ENCODE results near the gene GBE1. TPM values are rescaled to one million over a fixed set of nuclear protein-coding genes. Genes with fewer than 3 reads are reported as not detected.

The GBE1 gene
- total and polyA plus RNA-seq, 7 donors = 10.2 to 24.6 (median 12.1) TPM

DNA sequence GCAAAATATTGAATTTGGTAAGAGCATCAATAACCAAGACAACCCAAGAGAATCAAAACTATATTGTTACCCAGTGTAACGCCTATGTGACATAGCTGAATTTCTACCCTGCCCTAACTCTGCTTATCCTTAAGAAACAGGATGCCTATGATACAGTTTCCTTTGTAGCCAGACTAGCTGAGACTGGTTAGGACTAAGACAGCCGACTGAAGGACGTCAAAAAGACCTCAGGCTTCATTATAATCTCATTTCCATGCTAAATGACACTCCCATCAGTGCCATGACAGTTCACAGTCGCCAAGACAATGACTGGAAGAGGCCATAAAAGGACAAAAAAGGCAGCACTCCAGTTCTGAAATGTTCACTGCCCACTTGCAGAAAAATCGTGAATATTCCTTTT, 66.8 kb downstream of the GBE1 start:
- H3K27ac ChIP-seq = no peak overlapping the region
- H3K9me3 ChIP-seq = no peaks in the 10 kb centered on the region
- H3K4me1 ChIP-seq = no peaks in the 10 kb centered on the region
- DNase-seq = no peak
- H3K27me3 ChIP-seq = no peaks in the 10 kb centered on the region
- H3K4me3 ChIP-seq = no peak overlapping the region
- TF ChIP-seq, protein P1, sequence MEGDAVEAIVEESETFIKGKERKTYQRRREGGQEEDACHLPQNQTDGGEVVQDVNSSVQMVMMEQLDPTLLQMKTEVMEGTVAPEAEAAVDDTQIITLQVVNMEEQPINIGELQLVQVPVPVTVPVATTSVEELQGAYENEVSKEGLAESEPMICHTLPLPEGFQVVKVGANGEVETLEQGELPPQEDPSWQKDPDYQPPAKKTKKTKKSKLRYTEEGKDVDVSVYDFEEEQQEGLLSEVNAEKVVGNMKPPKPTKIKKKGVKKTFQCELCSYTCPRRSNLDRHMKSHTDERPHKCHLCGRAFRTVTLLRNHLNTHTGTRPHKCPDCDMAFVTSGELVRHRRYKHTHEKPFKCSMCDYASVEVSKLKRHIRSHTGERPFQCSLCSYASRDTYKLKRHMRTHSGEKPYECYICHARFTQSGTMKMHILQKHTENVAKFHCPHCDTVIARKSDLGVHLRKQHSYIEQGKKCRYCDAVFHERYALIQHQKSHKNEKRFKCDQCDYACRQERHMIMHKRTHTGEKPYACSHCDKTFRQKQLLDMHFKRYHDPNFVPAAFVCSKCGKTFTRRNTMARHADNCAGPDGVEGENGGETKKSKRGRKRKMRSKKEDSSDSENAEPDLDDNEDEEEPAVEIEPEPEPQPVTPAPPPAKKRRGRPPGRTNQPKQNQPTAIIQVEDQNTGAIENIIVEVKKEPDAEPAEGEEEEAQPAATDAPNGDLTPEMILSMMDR (IDR thresholded peaks at IDR 0.05) = no peak
- TF ChIP-seq POLR2AphosphoS5 (IDR thresholded peaks at IDR 0.05) = no peak
- no peak for TF ChIP-seq EP300 (IDR thresholded peaks at IDR 0.05)
- TF ChIP-seq POLR2A (IDR thresholded peaks at IDR 0.05) = no peak
- intact Hi-C loops (cut with DNase I) = no loop called here
- 93 to 95% methylated on average over 5 of the region's 5 CpGs for WGBS, 2 donors
- peaks cover 0 to 5% (median 0%) of the 10 kb centered on the region in 4 donors for H3K36me3 ChIP-seq

DNA sequence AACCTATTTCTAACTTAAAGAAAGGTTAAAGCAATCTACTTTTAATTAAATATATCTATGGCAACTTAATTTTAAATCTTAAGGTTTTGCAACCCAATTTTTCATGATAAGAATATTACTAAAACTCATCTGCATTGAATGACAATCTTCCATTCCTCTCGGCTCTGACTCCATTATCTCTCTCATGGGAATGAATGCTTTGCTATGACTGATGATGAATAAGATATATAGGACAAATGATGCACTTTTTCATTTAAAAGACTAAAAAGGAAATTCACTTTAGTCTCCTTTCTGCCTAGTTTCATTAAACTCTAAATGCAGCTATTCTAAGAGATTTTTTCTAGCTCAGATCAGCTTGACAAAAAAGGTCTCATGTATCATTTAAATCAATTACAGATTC, 68.7 kb downstream of the GBE1 start:
- no peak for DNase-seq
- H3K9me3 ChIP-seq = no peaks in the 10 kb centered on the region
- H3K4me1 ChIP-seq = no peaks in the 10 kb centered on the region
- intact Hi-C loops (cut with DNase I) = no loop called here
- TF ChIP-seq, protein P1 (IDR thresholded peaks at IDR 0.05) = no peak
- TF ChIP-seq POLR2A (IDR thresholded peaks at IDR 0.05) = no peak
- TF ChIP-seq POLR2AphosphoS5 (IDR thresholded peaks at IDR 0.05) = no peak
- TF ChIP-seq EP300 (IDR thresholded peaks at IDR 0.05) = no peak
- no peak overlapping the region for H3K4me3 ChIP-seq
- no peaks in the 10 kb centered on the region for H3K36me3 ChIP-seq
- WGBS, 2 donors = 92 to 96% methylated on average over 1 of the region's 1 CpG
- no peak overlapping the region for H3K27ac ChIP-seq
- H3K27me3 ChIP-seq = no peaks in the 10 kb centered on the region

DNA sequence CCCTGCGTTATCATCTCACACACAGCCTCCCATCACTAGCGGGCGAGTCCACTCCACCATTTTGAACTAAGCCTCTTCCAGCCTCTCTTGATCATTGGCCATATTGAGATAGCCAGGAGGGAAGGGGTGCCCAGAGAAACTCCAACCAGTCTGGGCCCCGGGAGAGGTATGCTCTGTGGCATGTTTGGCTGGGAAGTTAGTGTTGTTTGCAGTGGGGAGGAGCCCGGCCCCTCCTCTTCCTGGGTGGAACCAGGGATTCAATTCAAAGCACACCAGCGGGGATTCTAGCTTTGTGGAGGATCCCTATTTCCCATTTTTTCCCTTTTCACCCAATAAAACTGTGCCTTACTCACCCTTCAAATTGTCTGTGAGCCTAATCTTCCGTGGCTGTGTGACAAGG, 71.8 kb downstream of the GBE1 start:
- no peak overlapping the region for H3K4me3 ChIP-seq
- no peaks in the 10 kb centered on the region for H3K9me3 ChIP-seq
- H3K27me3 ChIP-seq = no peaks in the 10 kb centered on the region
- no peaks in the 10 kb centered on the region for H3K36me3 ChIP-seq
- H3K27ac ChIP-seq = no peak overlapping the region
- TF ChIP-seq, protein P1 (IDR thresholded peaks at IDR 0.05) = no peak
- TF ChIP-seq POLR2AphosphoS5 (IDR thresholded peaks at IDR 0.05) = no peak
- TF ChIP-seq POLR2A (IDR thresholded peaks at IDR 0.05) = no peak
- TF ChIP-seq EP300 (IDR thresholded peaks at IDR 0.05) = no peak
- no peak for DNase-seq
- 93% methylated on average over 7 of the region's 7 CpGs for WGBS, 2 donors
- H3K4me1 ChIP-seq = no peaks in the 10 kb centered on the region
- intact Hi-C loops (cut with DNase I) = no loop called here

DNA sequence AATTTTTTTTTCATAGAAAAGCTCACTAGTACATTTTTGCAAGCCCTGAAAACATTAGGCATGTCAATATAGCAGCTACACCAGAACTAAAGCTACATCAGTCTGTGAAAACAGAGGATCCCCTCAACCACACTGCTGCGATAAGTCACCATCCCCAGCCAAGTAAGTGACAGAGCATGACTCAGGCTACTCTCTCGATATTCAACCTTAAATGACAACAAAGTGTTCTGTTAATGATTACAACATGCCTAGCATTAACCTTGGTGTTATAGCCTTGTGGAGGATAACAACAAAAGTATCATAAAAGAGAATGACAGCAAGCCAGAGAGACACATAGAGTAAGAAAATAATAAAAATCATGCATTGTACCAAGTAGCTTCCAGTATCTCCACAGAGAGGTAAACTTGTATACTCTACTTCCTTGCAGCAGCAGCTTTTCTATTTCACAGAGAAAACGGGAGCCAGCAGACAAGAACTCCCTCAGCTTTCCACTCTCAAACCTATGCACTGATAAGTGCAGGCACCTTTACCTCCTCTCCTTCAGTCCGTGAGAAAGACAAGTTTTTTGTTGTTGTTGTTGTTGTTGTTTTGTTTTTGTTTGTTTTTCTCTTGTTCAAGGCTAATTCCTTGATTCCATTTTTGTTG, 76.6 kb downstream of the GBE1 start:
- Histone ChIP-seq H3K4me3 (no peak overlapping the region), H3K4me1 (no peaks in the 10 kb centered on the region), H3K36me3 (no peaks in the 10 kb centered on the region), H3K27me3 (no peaks in the 10 kb centered on the region), H3K9me3 (no peaks in the 10 kb centered on the region), H3K27ac (no peak overlapping the region)
- 18 to 72% methylated on average over 4 of the region's 4 CpGs for WGBS, 2 donors
- DNase-seq = no peak
- TF ChIP-seq POLR2AphosphoS5 (IDR thresholded peaks at IDR 0.05) = no peak
- TF ChIP-seq, protein P1 (IDR thresholded peaks at IDR 0.05) = no peak
- TF ChIP-seq EP300 (IDR thresholded peaks at IDR 0.05) = no peak
- TF ChIP-seq POLR2A (IDR thresholded peaks at IDR 0.05) = no peak
- intact Hi-C loops (cut with DNase I) = no loop called here

All from sigmoid colon (tissue), 7 donors.